GM21360 (cell line): ENCODE results near the gene MGARP.
"Not testable (repeated sequence)": the region's sequence is repeated elsewhere in the genome, so short reads cannot be mapped to it uniquely, and the experiment has no call there.

Source experiments
- ATAC-seq: cut with Tn5 transposase; IDR thresholded peaks from one replicate; pipeline ENCODE4 v1.9.1; 2021; ENCODE audit warnings: mild to moderate bottlenecking, moderate library complexity; ENCODE audit not compliant: unreplicated experiment

The MGARP gene

DNA sequence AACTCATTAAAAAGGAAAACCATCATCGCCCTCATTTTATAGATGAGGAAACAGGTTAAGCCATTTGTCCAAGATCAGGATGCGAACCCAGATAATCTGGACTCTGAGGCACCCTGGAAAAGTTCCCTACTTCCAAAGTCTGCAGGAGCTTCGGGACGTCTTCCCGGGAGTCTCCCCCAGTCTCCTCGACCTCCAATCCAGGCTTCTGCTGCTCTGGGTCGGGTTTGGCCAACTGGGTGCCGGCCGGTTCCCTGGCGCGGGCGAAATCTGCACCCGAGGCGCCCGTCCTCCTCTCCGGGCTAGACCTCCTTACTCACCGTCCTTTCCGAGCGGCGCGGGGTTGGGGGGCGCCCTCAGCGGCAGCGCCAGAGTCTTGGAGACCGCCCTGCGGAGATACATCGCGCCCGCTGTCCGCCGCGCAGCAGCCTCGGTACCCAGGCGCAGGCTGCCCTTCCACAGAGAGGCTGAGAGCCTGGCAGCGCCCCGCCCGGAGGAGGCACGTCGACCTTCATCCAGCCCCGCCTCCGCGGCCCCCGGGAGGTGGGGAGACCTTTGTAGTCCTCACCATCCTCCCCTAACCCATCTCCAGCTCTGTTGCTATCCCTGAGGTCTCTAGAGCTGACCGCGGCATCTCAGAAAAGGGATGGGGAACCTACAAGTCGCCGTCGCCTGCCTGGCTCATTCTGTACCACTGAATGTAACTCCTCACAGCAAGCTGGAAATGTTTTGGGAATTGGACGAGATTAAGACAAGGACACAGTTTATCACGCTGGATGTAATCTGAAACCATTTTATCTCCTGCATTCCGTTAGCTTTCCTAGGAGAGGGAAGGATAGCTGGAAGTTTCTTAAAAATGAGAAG lies at the start of gene MGARP:
MGARP (minus strand) TSS at position 466 of the 861 bp plus-strand sequence; CDS start at position 399, 67 bp downstream.
- ATAC-seq: peak; percentile 51

DNA sequence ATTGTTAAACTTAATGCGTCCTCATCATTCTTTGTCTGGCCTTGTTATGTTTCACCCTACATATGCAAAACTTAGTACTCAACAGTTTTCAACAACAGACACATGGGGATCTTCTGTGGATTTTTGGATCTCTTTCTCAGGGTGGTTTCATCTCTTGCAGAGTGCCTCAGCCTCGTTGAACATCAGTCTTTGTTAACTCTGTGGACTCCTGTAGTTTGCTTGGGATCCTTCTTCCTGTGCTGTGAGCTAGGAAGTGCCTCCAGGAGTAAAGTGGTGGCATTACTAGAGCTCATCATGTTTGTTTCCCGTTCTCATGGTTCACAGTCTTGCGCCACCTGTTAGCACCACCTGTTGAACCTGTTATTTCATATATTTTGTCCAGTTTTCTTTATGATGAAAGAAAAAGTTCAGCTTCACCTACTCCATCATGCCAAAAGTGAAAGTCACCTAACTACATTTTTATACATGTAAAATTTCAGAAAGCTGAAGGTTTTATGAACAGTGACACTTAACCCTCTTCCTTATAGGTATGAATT lies 49.7 kb upstream of the MGARP start:
- ATAC-seq: no peak

- ATAC-seq: no peak
Measured at GRCh38 chr4:139324620-139325019, 44.6 kb upstream of the MGARP start.

DNA sequence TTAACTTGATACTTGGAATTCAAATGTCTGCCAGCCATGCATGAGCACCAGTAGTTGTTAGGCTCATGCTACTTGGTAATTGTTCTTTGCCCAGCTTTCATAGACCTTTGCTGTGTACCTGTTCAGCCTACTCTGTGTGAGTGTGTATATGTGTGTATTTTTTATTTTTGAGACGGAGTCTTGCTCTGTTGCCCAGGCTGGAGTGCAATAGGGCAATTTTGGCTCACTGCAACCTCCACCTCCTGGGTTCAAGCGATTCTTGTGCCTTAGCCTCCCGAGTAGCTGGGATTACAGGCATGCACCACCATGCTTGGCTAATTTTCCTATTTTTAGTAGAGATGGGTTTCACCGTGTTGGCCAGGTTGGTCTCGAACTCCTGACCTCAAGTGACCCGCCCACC lies 42.5 kb upstream of the MGARP start:
- not testable (repeated sequence) for ATAC-seq

GRCh38 chr4:139322070-139322469 lies 42.0 kb upstream of the MGARP start:
- not testable (repeated sequence) for ATAC-seq

DNA sequence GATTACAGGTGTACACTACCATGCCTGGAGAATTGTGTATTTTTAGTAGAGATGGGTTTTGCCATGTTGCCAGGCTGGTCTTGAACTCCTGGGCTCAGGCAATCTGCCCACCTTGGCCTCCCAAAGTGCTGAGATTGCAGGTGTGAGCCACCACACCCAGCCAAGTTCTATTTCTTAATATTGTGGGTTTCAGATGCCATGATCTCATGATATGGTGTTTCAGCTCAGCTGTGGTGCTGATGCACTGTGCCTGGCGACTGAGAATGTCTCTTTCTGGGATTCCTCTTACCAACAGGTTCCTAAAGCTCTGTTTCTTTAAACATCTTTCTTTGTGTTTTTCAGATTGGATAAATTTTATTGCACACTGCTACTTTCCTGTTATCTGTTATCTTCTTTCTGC lies 39.5 kb upstream of the MGARP start:
- no peak for ATAC-seq

GRCh38 chr4:139317635-139318034 lies 37.6 kb upstream of the MGARP start:
- no peak for ATAC-seq

GRCh38 chr4:139316733-139317132 lies 36.7 kb upstream of the MGARP start:
- ATAC-seq: no peak

GRCh38 chr4:139315221-139315675 lies 35.2 kb upstream of the MGARP start:
- peak; percentile 86 for ATAC-seq

DNA sequence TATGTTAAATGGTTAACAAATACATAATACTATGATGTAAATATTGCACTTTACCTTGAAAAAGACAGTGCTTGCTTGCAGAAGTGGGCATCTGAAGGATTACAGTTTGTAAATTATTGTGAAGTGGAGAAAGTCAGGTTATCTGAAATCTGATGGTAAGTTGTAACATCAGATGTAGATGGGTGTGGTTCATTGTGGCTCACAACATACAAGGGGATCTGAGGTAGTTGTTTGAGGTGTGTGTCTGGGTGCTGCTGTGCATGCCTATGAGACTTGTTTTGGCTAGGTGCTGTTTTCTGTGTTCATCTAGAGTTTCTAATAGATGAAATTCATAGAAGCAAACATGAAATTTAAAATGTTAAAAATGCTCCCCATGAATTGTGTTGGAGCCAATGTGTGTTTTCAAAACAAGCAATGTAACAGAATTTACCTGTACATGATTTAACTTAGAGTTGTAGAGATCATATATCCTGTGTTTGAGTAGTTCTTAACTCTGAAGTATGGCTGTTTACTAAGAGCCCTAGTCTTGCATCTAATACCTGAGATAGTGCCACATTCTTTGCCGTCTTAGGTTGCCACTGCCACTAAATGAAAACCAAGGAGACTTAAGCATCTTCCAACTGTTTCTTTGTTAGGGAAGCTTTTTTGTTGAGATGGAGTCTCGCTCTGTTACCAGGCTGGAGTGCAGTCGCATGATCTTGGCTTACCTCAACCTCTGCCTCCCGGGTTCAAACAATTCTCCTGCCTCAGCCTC lies 34.2 kb upstream of the MGARP start:
- no peak for ATAC-seq

GRCh38 chr4:139313414-139313813 lies 33.4 kb upstream of the MGARP start:
- ATAC-seq: not testable (repeated sequence)

DNA sequence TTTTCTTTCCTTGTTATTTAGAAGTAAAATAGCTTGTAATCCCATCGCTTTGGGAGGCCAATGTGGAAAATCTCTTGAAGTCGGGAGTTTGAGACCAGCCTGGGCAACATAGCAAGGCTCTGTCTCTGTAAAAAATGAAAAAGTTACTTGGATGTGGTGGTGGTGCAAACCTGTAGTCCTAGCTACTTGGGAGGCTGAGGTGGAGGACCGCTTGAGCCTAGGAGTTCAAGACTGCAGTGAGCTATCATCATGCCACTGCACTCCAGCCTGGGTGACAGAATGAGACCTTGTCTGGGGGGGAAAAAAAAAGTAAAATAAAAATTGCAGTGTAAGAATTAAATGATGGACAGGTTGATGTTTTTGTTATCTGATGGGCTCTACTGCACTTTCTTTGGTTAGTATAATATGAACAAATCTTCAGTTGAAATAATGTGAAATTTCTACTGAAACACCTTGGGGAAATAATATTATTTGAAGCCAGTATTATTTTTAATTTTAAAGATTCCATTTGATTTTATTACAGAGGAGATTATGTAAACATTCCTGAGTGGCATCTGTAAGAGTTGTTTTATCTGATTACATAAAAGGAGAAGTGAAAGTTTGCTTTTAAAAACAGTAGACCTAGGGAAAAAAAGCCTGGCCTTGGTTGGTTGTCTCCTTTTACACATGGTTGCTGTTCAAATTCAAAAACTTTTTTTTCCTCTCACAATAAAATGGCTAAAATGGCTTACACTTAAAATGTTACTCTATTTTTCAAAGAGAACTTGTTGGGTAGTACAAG lies 32.7 kb upstream of the MGARP start:
- no peak for ATAC-seq

DNA sequence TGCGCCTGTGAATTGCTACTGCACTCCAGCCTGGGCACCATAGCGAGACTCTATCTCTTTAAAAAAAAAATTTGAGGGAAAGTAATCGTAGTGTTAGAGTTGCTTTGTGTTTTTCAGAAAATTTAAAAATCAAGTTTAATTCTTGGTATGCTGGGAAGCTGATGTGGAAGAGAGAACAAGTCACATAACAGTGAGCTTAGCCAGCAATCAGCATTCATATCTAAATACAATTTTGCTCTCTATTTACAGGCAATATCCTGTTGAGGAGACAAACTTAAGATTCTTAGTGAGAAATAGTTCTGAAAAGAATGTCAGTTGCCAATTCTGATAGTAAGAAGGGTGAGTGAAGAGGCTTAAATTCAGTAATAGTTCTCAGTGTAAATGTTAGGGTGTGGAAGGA lies 31.9 kb upstream of the MGARP start:
- no peak for ATAC-seq

- ATAC-seq: no peak
Measured at GRCh38 chr4:139304920-139305319, 24.9 kb upstream of the MGARP start.

GRCh38 chr4:139301821-139302611 lies 22.0 kb upstream of the MGARP start, which contains the start of gene NDUFC1:
Gene NDUFC1 (minus strand): TSS chr4:139302477. CDS start chr4:139295798, 6,679 bp downstream.
- ATAC-seq: peak; percentile 31

DNA sequence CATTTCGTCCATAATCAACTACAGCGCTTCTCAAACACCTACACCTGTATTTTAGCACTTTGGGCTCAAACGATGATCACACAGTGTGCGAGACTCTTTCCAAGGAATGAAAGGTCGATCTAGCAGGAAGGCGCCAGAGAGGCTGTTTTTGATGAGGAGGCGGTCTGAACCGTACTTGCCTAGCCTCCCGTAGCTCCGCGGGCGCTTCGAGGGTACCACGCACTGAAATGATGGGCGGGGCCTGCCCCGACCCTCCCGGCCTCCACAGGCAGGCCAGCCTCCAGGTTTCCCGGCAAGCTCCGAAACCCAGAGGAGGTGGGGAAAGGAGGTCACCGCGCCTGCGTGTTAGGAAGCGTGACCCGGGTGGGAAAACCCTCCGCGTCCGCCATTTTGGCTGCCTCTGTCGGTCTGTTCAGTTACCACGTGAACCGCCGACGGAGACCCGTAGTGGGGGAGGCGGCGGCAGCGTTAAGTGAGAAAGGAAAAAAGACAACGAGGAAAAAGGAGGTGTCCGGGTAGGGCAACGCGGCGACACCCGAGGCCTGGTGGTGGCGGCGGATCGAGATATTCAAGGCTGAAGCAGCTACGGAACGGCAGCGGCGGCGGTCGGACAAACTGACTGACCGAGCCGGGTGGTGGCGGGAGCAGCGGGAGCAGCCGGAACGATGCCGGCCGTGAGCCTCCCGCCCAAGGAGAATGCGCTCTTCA lies 21.2 kb upstream of the MGARP start, which contains the start of gene NAA15:
NAA15 (plus strand) TSS at position 393 of the 708 bp plus-strand sequence; CDS start at position 666, 273 bp downstream.
- ATAC-seq: peak; percentile 81

DNA sequence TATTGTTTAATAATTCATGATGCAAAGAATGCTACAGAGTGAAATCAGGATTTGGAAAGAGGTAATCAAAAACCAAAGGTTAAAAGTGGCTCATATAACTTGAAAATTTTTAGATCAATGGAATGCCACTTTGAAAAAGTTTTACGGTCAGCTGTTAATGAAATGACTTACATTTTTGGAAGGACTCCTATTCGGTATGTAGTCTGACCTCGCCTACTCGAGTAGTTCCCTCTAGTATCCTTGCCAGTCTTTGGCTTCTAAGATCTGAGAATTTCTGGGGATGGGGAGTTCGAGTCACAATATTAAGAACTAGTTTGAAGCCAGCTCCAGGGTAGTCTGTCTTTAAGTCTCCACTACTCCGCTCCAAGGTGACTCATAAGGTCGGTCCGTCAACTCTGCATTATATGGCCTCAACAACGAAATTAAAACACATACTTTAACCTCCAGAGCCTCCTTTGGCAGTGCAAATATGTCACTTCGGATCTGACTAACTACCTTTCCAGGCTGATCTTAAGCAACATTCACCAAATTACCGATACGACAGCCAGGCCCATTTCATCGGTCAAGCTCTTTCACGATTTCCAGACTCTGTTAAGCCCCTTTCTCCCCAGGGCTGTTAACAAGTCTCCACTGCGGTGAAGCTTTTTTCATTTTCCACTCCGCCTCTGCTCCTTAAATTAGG lies 20.5 kb upstream of the MGARP start:
- peak; percentile 9 for ATAC-seq

- no peak for ATAC-seq
Measured at GRCh38 chr4:139299536-139299935, 19.5 kb upstream of the MGARP start.

DNA sequence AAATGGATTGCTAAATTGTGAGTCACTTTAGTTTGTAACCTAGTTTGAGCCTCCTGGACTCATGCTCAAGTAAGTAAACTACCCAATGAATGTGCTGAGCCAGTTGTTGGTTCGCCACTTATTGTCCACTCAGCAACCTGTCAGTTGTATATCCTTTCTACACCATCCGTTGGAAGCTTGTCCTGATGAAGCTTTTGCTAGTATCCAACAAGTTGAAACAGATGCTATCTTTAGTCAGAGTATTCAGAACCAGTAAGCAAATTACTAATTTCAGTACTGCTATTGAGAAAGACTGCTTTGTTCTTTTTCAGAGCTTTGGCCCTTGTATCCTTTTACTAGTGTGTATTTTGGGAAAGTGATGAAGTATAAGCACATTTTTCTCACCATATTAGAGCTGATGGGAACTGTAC lies 17.0 kb upstream of the MGARP start:
- ATAC-seq: no peak
